GM12864 (cell line): ENCODE data around the gene TMEM89.

ENCODE experiments used
- DNase-seq: peaks from one replicate; pipeline ENCODE4 v3.0.0-alpha.2; 2011; ENCODE audit warnings: low read depth
- H3K4me3 ChIP-seq: 2 replicates; pipeline ENCODE4 v1.5.1; 2011; ENCODE audit warnings: mild to moderate bottlenecking, low read depth, low read length, control low read depth
- CTCF ChIP-seq: IDR thresholded peaks from 2 replicates; pipeline ENCODE4 v1.5.1; 2011; ENCODE audit warnings: low read depth, mild to moderate bottlenecking, moderate library complexity, low read length, control low read depth, inconsistent platforms; ENCODE audit errors: missing control alignments

The TMEM89 gene

GRCh38 chr3:48661501-48662144, 40.1 kb upstream of the TMEM89 start:
- DNase-seq, result no peak
- H3K4me3 ChIP-seq, result peak overlapping the region; percentile 16; the same call in 1 of the 2 replicates
- TF ChIP-seq CTCF, result no peak

- H3K4me3 ChIP-seq, result no peak overlapping the region
- no peak for DNase-seq
- TF ChIP-seq CTCF, result no peak
Measured at GRCh38 chr3:48660800-48661400, 39.3 kb upstream of the TMEM89 start.

- TF ChIP-seq CTCF, result no peak
- no peak overlapping the region for H3K4me3 ChIP-seq
- no peak for DNase-seq
Measured at GRCh38 chr3:48656841-48657281, 35.3 kb upstream of the TMEM89 start.

GRCh38 chr3:48656061-48656840, 34.7 kb upstream of the TMEM89 start:
- peak; percentile 67 for TF ChIP-seq CTCF
- no peak for DNase-seq
- H3K4me3 ChIP-seq, result peak overlapping the region; percentile 53

- TF ChIP-seq CTCF, result no peak
- no peak overlapping the region for H3K4me3 ChIP-seq
- DNase-seq, result no peak
Measured at GRCh38 chr3:48655606-48656005, 34.0 kb upstream of the TMEM89 start.

GRCh38 chr3:48655063-48655462, 33.5 kb upstream of the TMEM89 start:
- no peak overlapping the region for H3K4me3 ChIP-seq
- no peak for TF ChIP-seq CTCF
- DNase-seq, result no peak
